ENCODE results near the gene PRR36. TPM values are rescaled to one million over a fixed set of nuclear protein-coding genes. Genes with fewer than 3 reads are reported as not detected.

PRR36 gene
- total and polyA plus RNA-seq, 7 experiments from 2014 or later: 0.08 to 1.2 (median 0.11) TPM; not detected in 1

GRCh38 chr19:7846155-7846646 lies 28.0 kb downstream of the PRR36 start:
- ChIA-PET CTCF (no interaction called here), POLR2A (no interaction called here)
- Mint-ChIP-seq H3K27ac (no peak overlapping the region), H3K4me3 (no peak overlapping the region), H3K4me1 (peaks cover 0 to under 1% (median 0%) of the 10 kb centered on the region in 7 donors), H3K27me3 (no peaks in the 10 kb centered on the region), H3K9me3 (no peaks in the 10 kb centered on the region), H3K36me3 (no peaks in the 10 kb centered on the region)
- intact Hi-C loops (cut with micrococcal nuclease): no loop called here
- Histone ChIP-seq H3K4me1 (ENCODE audit: control insufficient read depth in 2 of 2, insufficient read depth in 2 of 2, low read length in 2 of 2) (no peaks in the 10 kb centered on the region), H3K27me3 (ENCODE audit: control insufficient read depth in 2 of 2, insufficient read depth in 2 of 2, low read length in 2 of 2) (no peaks in the 10 kb centered on the region), H3K9me3 (ENCODE audit: control insufficient read depth in 2 of 3, low read length in 3 of 3) (no peaks in the 10 kb centered on the region), H3K36me3 (ENCODE audit: control insufficient read depth in 2 of 3, insufficient read depth in 3 of 3, low read length in 3 of 3) (no peaks in the 10 kb centered on the region), H3K4me3 (ENCODE audit: low read length) (no peak overlapping the region), H3K27ac (ENCODE audit: low read depth, low read length) (no peak overlapping the region)
- DNase-seq (no peak), ATAC-seq (no peak)

- ChIA-PET CTCF (no interaction called here), POLR2A (no interaction called here)
- Mint-ChIP-seq H3K27ac (peak overlapping the region in 1 of 9 donors; percentile 41), H3K4me3 (no peak overlapping the region), H3K9me3 (no peaks in the 10 kb centered on the region), H3K27me3 (no peaks in the 10 kb centered on the region), H3K4me1 (peaks cover 0 to 3% (median 0%) of the 10 kb centered on the region in 7 donors), H3K36me3 (no peaks in the 10 kb centered on the region)
- intact Hi-C loops (cut with micrococcal nuclease): no loop called here
- Histone ChIP-seq H3K27me3 (ENCODE audit: control insufficient read depth in 2 of 2, insufficient read depth in 2 of 2, low read length in 2 of 2) (no peaks in the 10 kb centered on the region), H3K9me3 (ENCODE audit: control insufficient read depth in 2 of 3, low read length in 3 of 3) (no peaks in the 10 kb centered on the region), H3K27ac (ENCODE audit: low read depth, low read length) (no peak overlapping the region), H3K4me1 (ENCODE audit: control insufficient read depth in 2 of 2, insufficient read depth in 2 of 2, low read length in 2 of 2) (no peaks in the 10 kb centered on the region), H3K4me3 (ENCODE audit: low read length) (no peak overlapping the region), H3K36me3 (ENCODE audit: control insufficient read depth in 2 of 3, insufficient read depth in 3 of 3, low read length in 3 of 3) (no peaks in the 10 kb centered on the region)
- no peak for ATAC-seq
- DNase-seq: no peak
These were observed 28.6 kb downstream of the PRR36 start for GRCh38 chr19:7845390-7846154.

- H3K27me3 ChIP-seq (ENCODE audit: control insufficient read depth in 2 of 2, insufficient read depth in 2 of 2, low read length in 2 of 2): no peaks in the 10 kb centered on the region
- POLR2A ChIA-PET: no interaction called here
- peak overlapping the region in 1 of 9 donors; percentile 74 for H3K27ac Mint-ChIP-seq
- H3K9me3 Mint-ChIP-seq: no peaks in the 10 kb centered on the region
- no peak for ATAC-seq
- no peaks in the 10 kb centered on the region for H3K36me3 Mint-ChIP-seq
- H3K36me3 ChIP-seq (ENCODE audit: control insufficient read depth in 2 of 3, insufficient read depth in 3 of 3, low read length in 3 of 3): no peaks in the 10 kb centered on the region
- CTCF ChIA-PET: no interaction called here
- H3K4me1 ChIP-seq (ENCODE audit: control insufficient read depth in 2 of 2, insufficient read depth in 2 of 2, low read length in 2 of 2): no peaks in the 10 kb centered on the region
- H3K4me1 Mint-ChIP-seq: peaks cover 0 to 3% (median 0%) of the 10 kb centered on the region in 7 donors
- H3K27ac ChIP-seq (ENCODE audit: low read depth, low read length): no peak overlapping the region
- H3K9me3 ChIP-seq (ENCODE audit: control insufficient read depth in 2 of 3, low read length in 3 of 3): no peaks in the 10 kb centered on the region
- no peak overlapping the region for H3K4me3 Mint-ChIP-seq
- no peak overlapping the region for H3K4me3 ChIP-seq (ENCODE audit: low read length)
- no peak for DNase-seq
- no peaks in the 10 kb centered on the region for H3K27me3 Mint-ChIP-seq
- intact Hi-C loops (cut with micrococcal nuclease): no loop called here
These were observed 29.2 kb downstream of the PRR36 start for GRCh38 chr19:7844951-7845350.

GRCh38 chr19:7844405-7844804 lies 29.8 kb downstream of the PRR36 start:
- H3K4me1 ChIP-seq (ENCODE audit: control insufficient read depth in 2 of 2, insufficient read depth in 2 of 2, low read length in 2 of 2): no peaks in the 10 kb centered on the region
- Mint-ChIP-seq H3K4me3 (no peak overlapping the region), H3K9me3 (no peaks in the 10 kb centered on the region), H3K27ac (no peak overlapping the region), H3K36me3 (no peaks in the 10 kb centered on the region), H3K27me3 (no peaks in the 10 kb centered on the region), H3K4me1 (peaks cover 0 to 3% (median 0%) of the 10 kb centered on the region in 7 donors)
- H3K36me3 ChIP-seq (ENCODE audit: control insufficient read depth in 2 of 3, insufficient read depth in 3 of 3, low read length in 3 of 3): no peaks in the 10 kb centered on the region
- no peaks in the 10 kb centered on the region for H3K27me3 ChIP-seq (ENCODE audit: control insufficient read depth in 2 of 2, insufficient read depth in 2 of 2, low read length in 2 of 2)
- H3K27ac ChIP-seq (ENCODE audit: low read depth, low read length): no peak overlapping the region
- H3K9me3 ChIP-seq (ENCODE audit: control insufficient read depth in 2 of 3, low read length in 3 of 3): no peaks in the 10 kb centered on the region
- intact Hi-C loops (cut with micrococcal nuclease): no loop called here
- ChIA-PET POLR2A (no interaction called here), CTCF (interaction anchor here (0.6 kb wide), 1 partner anchor 8 kb away, joined by 3 read pairs; no protein-coding TSS in a partner anchor)
- DNase-seq: no peak
- ATAC-seq: no peak
- H3K4me3 ChIP-seq (ENCODE audit: low read length): no peak overlapping the region

GRCh38 chr19:7843521-7843920 lies 30.7 kb downstream of the PRR36 start:
- H3K4me1 Mint-ChIP-seq: peaks cover 0 to 4% (median 0%) of the 10 kb centered on the region in 7 donors
- POLR2A ChIA-PET: no interaction called here

GRCh38 chr19:7842661-7843294 lies 31.4 kb downstream of the PRR36 start:
- ATAC-seq: no peak

More at GRCh38 chr19:7843521-7843920, 30.7 kb downstream of the PRR36 start:
- no peaks in the 10 kb centered on the region for H3K27me3 Mint-ChIP-seq
- H3K36me3 Mint-ChIP-seq: no peaks in the 10 kb centered on the region
- DNase-seq (no peak), ATAC-seq (no peak)
- H3K27me3 ChIP-seq (ENCODE audit: control insufficient read depth in 2 of 2, insufficient read depth in 2 of 2, low read length in 2 of 2): no peaks in the 10 kb centered on the region
- H3K27ac ChIP-seq (ENCODE audit: low read depth, low read length): no peak overlapping the region
- no peak overlapping the region for H3K4me3 Mint-ChIP-seq
- no peak overlapping the region for H3K4me3 ChIP-seq (ENCODE audit: low read length)
- H3K27ac Mint-ChIP-seq: no peak overlapping the region
- CTCF ChIA-PET: interaction anchor here (0.6 kb wide), 2 partner anchors 9 to 26 kb away, joined by 3 read pairs; no protein-coding TSS in a partner anchor
- H3K9me3 ChIP-seq (ENCODE audit: control insufficient read depth in 2 of 3, low read length in 3 of 3): no peaks in the 10 kb centered on the region
- no peaks in the 10 kb centered on the region for H3K4me1 ChIP-seq (ENCODE audit: control insufficient read depth in 2 of 2, insufficient read depth in 2 of 2, low read length in 2 of 2)
- intact Hi-C loops (cut with micrococcal nuclease): no loop called here
- H3K9me3 Mint-ChIP-seq: no peaks in the 10 kb centered on the region
- H3K36me3 ChIP-seq (ENCODE audit: control insufficient read depth in 2 of 3, insufficient read depth in 3 of 3, low read length in 3 of 3): no peaks in the 10 kb centered on the region

More at GRCh38 chr19:7842661-7843294, 31.4 kb downstream of the PRR36 start:
- Histone ChIP-seq H3K27ac (ENCODE audit: low read depth, low read length) (no peak overlapping the region), H3K4me1 (ENCODE audit: control insufficient read depth in 2 of 2, insufficient read depth in 2 of 2, low read length in 2 of 2) (no peaks in the 10 kb centered on the region), H3K9me3 (ENCODE audit: control insufficient read depth in 2 of 3, low read length in 3 of 3) (no peaks in the 10 kb centered on the region), H3K27me3 (ENCODE audit: control insufficient read depth in 2 of 2, insufficient read depth in 2 of 2, low read length in 2 of 2) (no peaks in the 10 kb centered on the region), H3K36me3 (ENCODE audit: control insufficient read depth in 2 of 3, insufficient read depth in 3 of 3, low read length in 3 of 3) (no peaks in the 10 kb centered on the region), H3K4me3 (ENCODE audit: low read length) (no peak overlapping the region)
- Mint-ChIP-seq H3K36me3 (no peaks in the 10 kb centered on the region), H3K4me1 (peaks cover 0 to 6% (median 0%) of the 10 kb centered on the region in 7 donors), H3K27ac (no peak overlapping the region), H3K9me3 (no peaks in the 10 kb centered on the region), H3K27me3 (no peaks in the 10 kb centered on the region), H3K4me3 (no peak overlapping the region)
- no peak for DNase-seq
- ChIA-PET CTCF (no interaction called here), POLR2A (no interaction called here)
- intact Hi-C loops (cut with micrococcal nuclease): no loop called here
